GM12878 (cell line): Measurements from ENCODE around the gene GABPB2. TPM values are rescaled to one million over a fixed set of nuclear protein-coding genes. Genes with fewer than 3 reads are reported as not detected.

Experiments
- ATAC-seq: fragments of 200-7000 bp; cut with Tn5 transposase; 3 replicates; pipeline ENCODE4 v1.9.1; 2020; ENCODE audit warnings: mild to moderate bottlenecking, moderate library complexity
- BruUV-seq: library from RNA; stranded (reverse); fragments of 400-500 nt; replicated peaks from 2 replicates; lab custom pipeline; 2021; lab: Mats Ljungman, UMichigan
- CTCF ChIA-PET: fragments of 300-600 bp; sonication (Branson Sonifier 250); formaldehyde crosslinking; extraction: SDS; loops from one replicate; lab custom pipeline; 2021; ENCODE audit warnings: inconsistent platforms; lab: Yijun Ruan, JAX
- POLR2A ChIA-PET: fragments of 350-600 bp; formaldehyde crosslinking; extraction: SDS; loops from one replicate; lab custom pipeline; 2021; ENCODE audit warnings: inconsistent platforms; lab: Charles Lee
- RAD21 ChIA-PET: fragments of 300-600 bp; sonication (Branson Sonifier 250); formaldehyde crosslinking; loops from one replicate; lab custom pipeline; 2023; ENCODE audit warnings: antibody characterized with exemption; ENCODE audit not compliant: unreplicated experiment; lab: Charles Lee
- SMC1A ChIA-PET: fragments of 300-600 bp; sonication (Branson Sonifier 250); formaldehyde crosslinking; loops from one replicate; lab custom pipeline; 2023; ENCODE audit not compliant: unreplicated experiment, uncharacterized antibody; lab: Charles Lee
- DNase-seq: peaks from one replicate; pipeline ENCODE4 v3.0.0-alpha.2; 2011; ENCODE audit warnings: low read depth, low spot score
- FAIRE-seq: peaks from 3 replicates; lab custom pipeline; 2011; peaks lifted over from hg19 to GRCh38; lab: Jason Lieb, UNC
- H2AFZ ChIP-seq: 2 replicates; pipeline ENCODE4 v1.6.0; 2011; ENCODE audit warnings: low read depth, low read length, control low read depth; ENCODE audit not compliant: control insufficient read depth
- H3K27ac ChIP-seq: 2 replicates; pipeline ENCODE4 v1.5.1; 2011; ENCODE audit warnings: control low read depth; ENCODE audit not compliant: control insufficient read depth, insufficient read depth
- H3K27me3 ChIP-seq, 2 experiments: replicated peaks in 1 of 2; 2 replicates each; pipeline versions ENCODE4 v1.6.0 to v1.6.1; 2011; ENCODE audit warnings: low read length in 1 of 2; ENCODE audit not compliant: control insufficient read depth in 2 of 2, insufficient read depth in 2 of 2
- H3K36me3 ChIP-seq, 2 experiments: 2 replicates each; pipeline ENCODE4 v1.5.1; 2011; ENCODE audit warnings: low read length in 1 of 2; ENCODE audit not compliant: control insufficient read depth in 2 of 2, insufficient read depth in 2 of 2
- H3K4me1 ChIP-seq: 2 replicates; pipeline ENCODE4 v1.6.1; 2011; ENCODE audit warnings: mild to moderate bottlenecking, low read length, moderate library complexity, mixed read lengths; ENCODE audit not compliant: control insufficient read depth, insufficient read depth
- H3K4me2 ChIP-seq: 2 replicates; pipeline ENCODE4 v1.6.0; 2011; ENCODE audit warnings: control low read depth; ENCODE audit not compliant: control insufficient read depth, insufficient read depth
- H3K4me3 ChIP-seq: fragments of 200-600 bp; sonication (generic); 2 replicates; pipeline ENCODE4 v1.5.1; 2016
- H3K79me2 ChIP-seq: 2 replicates; pipeline ENCODE4 v1.6.0; 2011; ENCODE audit warnings: low read length; ENCODE audit not compliant: control insufficient read depth, insufficient read depth
- H3K9ac ChIP-seq: 2 replicates; pipeline ENCODE4 v1.8.0; 2011; ENCODE audit warnings: low read length, control low read depth, mixed read lengths; ENCODE audit not compliant: control insufficient read depth, insufficient read depth
- H3K9me3 ChIP-seq: replicated peaks from 3 replicates; pipeline ENCODE4 v1.5.1; 2011; ENCODE audit warnings: mild to moderate bottlenecking, low read length; ENCODE audit not compliant: control insufficient read depth, insufficient read depth
- H4K20me1 ChIP-seq: 2 replicates; pipeline ENCODE4 v1.6.0; 2011; ENCODE audit not compliant: control insufficient read depth, insufficient read depth
- CBFB ChIP-seq: IDR thresholded peaks from 2 replicates; pipeline ENCODE4 v1.6.1; 2016; ENCODE audit warnings: antibody characterized with exemption, low read depth
- CBX5 ChIP-seq: sonication (generic); IDR thresholded peaks from 2 replicates; pipeline ENCODE4 v1.6.1; 2016; ENCODE audit warnings: low read depth, moderate library complexity, mild to moderate bottlenecking, inconsistent platforms
- SMAD5 ChIP-seq: IDR thresholded peaks from 2 replicates; pipeline ENCODE4 v1.6.1; 2016; ENCODE audit warnings: antibody characterized with exemption, low read depth
- ZSCAN29 ChIP-seq: fragments of 450-650 bp; IDR thresholded peaks from 2 replicates; pipeline ENCODE4 v1.6.1; 2017; ENCODE audit warnings: mild to moderate bottlenecking, moderate library complexity
- WGBS: methylation state at CpG from one replicate; pipeline ENCODE4 v1.1.6; 2016; ENCODE audit warnings: low lambda C conversion rate; ENCODE audit not compliant: insufficient replicate concordance, insufficient coverage; ENCODE audit errors: missing lambda C conversion rate; 5-methylcytosine and 5-hydroxymethylcytosine counted together
- in situ Hi-C: fragments of 300-500 bp; cut with MboI; formaldehyde crosslinking; loops from 9 replicates; pipeline ENCODE4 v1.14.3; 2018; ENCODE audit warnings: mixed read lengths
- intact Hi-C: fragments of 100-400 bp; cut with micrococcal nuclease; formaldehyde crosslinking; loops from one replicate; pipeline ENCODE4 v1.14.2; 2022; ENCODE audit not compliant: unreplicated experiment
- polyA plus RNA-seq, 11 experiments: library from polyadenylated mRNA; depleted of rRNA in 4 of 11; unstranded in 6 of 11; stranded (reverse) in 5 of 11; fragments of >200 nt; fragmentation: Nextera tagmentation in 4 of 11; fragmentation: Illumina TruSeq in 1 of 11; extraction: Ambion mirVana in 4 of 11; extraction: Trizol in 1 of 11; gene quantifications; 1 replicate in 1 of 11; 2 replicates in 10 of 11; pipeline versions ENCODE4 v1.2.1 to v1.2.3, GENCODE V29; 2011 to 2016; ENCODE audit warnings: inconsistent platforms in 2 of 11, missing spikeins in 2 of 11, low read depth in 1 of 11
- total RNA-seq, 4 experiments: library from RNA; depleted of rRNA in 3 of 4; stranded (reverse); fragments of >200 nt in 3 of 4; fragmentation: Illumina TruSeq in 1 of 4; extraction: Trizol in 1 of 4; gene quantifications; 2 replicates each; pipeline versions ENCODE4 v1.2.1 to v1.2.3, GENCODE V29; 2013 to 2021

Gene GABPB2
- total and polyA plus RNA-seq, 10 of the 15 experiments (the other 5 are each of a cell fraction or from before 2014, with no cell fraction given) = 2.3 to 10.5 (median 6.9) TPM

DNA sequence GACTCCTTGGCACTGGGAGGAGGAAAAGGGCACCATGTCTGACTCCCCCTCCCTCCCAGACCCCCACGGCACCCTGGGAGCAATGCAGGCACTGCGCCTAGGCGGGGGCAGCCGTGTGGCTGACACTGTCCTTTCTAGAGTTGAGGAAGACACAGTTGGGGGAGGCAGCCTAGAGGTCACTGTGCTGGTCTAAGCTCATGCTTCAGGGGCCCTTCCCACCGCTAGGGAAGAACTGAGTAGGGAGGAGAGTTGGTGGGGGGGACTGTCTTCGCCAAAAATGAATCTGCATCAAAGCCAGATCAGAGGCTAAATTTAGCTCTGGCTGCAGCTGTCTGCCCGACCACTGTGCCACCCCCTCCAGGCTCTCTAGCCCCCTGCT is 72.5 kb downstream of the GABPB2 start (continued):
- no peak for TF ChIP-seq CBX5

DNA sequence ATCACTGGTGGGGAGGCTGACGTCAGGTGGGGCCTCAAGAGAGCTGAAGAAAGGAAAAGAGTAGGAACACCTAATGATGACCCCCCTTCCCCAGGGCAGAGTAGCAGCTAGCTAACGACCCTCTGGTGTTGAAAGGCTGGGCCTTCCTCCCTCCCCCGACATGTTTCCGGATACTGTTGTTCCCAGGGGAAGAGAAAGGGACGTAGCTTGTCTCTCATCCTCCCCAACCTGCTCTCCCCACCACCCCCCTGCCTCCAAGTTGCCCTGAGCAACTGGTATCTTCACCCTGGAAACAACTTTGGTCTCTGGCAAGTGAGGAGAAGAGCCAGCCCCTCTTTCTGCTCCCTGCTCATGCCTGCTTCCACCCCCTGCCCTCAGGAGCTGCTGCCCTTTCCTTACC is 73.4 kb downstream of the GABPB2 start:
- WGBS = 0% methylated on average over 5 of the region's 5 CpGs
- Histone ChIP-seq H2AFZ (no peak overlapping the region), H3K9ac (no peak overlapping the region), H3K36me3 (no peaks in the 10 kb centered on the region), H3K4me1 (no peaks in the 10 kb centered on the region; the same call in 1 of the 2 replicates), H3K4me3 (no peak overlapping the region), H3K79me2 (no peaks in the 10 kb centered on the region), H3K27ac (no peak overlapping the region), H3K27me3 (peaks cover 0 to 8% of the 10 kb centered on the region in 2 experiments), H3K9me3 (no peaks in the 10 kb centered on the region), H4K20me1 (no peaks in the 10 kb centered on the region; the same call in 1 of the 2 replicates), H3K4me2 (no peak overlapping the region)
- intact Hi-C loops (no loop called here), in situ Hi-C loops (no loop called here)
- ChIA-PET RAD21 (interaction anchor here (2.7 kb wide), 1 partner anchor 11 kb away, joined by 13 read pairs; no protein-coding TSS in a partner anchor), POLR2A (interaction anchor here (0.6 to 0.8 kb wide), 3 partner anchors 65 to 164 kb away, joined by 5 to 8 read pairs (median 6); no protein-coding TSS in a partner anchor), SMC1A (interaction anchor here (0.8 kb wide), 1 partner anchor 44 kb away, joined by 3 read pairs; no protein-coding TSS in a partner anchor), CTCF (interaction anchor here (1.3 to 3.2 kb wide), 2 partner anchors 11 to 44 kb away, joined by 6 to 16 read pairs; no protein-coding TSS in a partner anchor)
- BruUV-seq = no TSS peak
- FAIRE-seq (no peak), DNase-seq (no peak), ATAC-seq (no peak)
- TF ChIP-seq ZSCAN29 = no peak
- no peak for TF ChIP-seq SMAD5
- no peak for TF ChIP-seq CBFB
